Kidney epithelial cell (primary cell): ENCODE measurements around the gene RAMP3. TPM values are rescaled to one million over a fixed set of nuclear protein-coding genes. Genes with fewer than 3 reads are reported as not detected.
"Not testable (repeated sequence)": the region's sequence is repeated elsewhere in the genome, so short reads cannot be mapped to it uniquely, and the experiment has no call there.

Source experiments
- DNase-seq: peaks from one replicate; pipeline ENCODE4 v3.0.0-alpha.2; 2010; ENCODE audit warnings: low read depth
- H3K27me3 ChIP-seq: 2 replicates; pipeline ENCODE4 v1.6.0; 2011; ENCODE audit warnings: low read length; ENCODE audit not compliant: control insufficient read depth, insufficient read depth
- H3K36me3 ChIP-seq: 2 replicates; pipeline ENCODE4 v1.5.1; 2011; ENCODE audit warnings: low read length; ENCODE audit not compliant: control insufficient read depth, insufficient read depth
- H3K4me3 ChIP-seq: 2 replicates; pipeline ENCODE4 v1.5.1; 2011; ENCODE audit warnings: low read depth, mild to moderate bottlenecking, control low read depth, low read length
- total RNA-seq: library from RNA; depleted of rRNA; stranded (reverse); fragments of >200 nt; gene quantifications from 2 replicates; pipeline ENCODE4 v1.2.3, GENCODE V29; 2015
- TF ChIP-seq, protein P1 (sequence below): IDR thresholded peaks from 2 replicates; pipeline ENCODE4 v1.5.1; 2011; ENCODE audit warnings: mild to moderate bottlenecking, moderate library complexity, low read length, control low read depth, inconsistent platforms; ENCODE audit not compliant: insufficient read depth, poor library complexity, severe bottlenecking

RAMP3 gene
- not detected in 2 replicates for total RNA-seq

GRCh38 chr7:45157653-45158401 is at the start of gene RAMP3:
RAMP3 (plus strand) TSS chr7:45157791; CDS start chr7:45157829, 38 bp downstream.
- DNase-seq, result no peak
- H3K27me3 ChIP-seq, result peaks cover 31% of the 10 kb centered on the region
- no peaks in the 10 kb centered on the region for H3K36me3 ChIP-seq
- TF ChIP-seq, protein P1, sequence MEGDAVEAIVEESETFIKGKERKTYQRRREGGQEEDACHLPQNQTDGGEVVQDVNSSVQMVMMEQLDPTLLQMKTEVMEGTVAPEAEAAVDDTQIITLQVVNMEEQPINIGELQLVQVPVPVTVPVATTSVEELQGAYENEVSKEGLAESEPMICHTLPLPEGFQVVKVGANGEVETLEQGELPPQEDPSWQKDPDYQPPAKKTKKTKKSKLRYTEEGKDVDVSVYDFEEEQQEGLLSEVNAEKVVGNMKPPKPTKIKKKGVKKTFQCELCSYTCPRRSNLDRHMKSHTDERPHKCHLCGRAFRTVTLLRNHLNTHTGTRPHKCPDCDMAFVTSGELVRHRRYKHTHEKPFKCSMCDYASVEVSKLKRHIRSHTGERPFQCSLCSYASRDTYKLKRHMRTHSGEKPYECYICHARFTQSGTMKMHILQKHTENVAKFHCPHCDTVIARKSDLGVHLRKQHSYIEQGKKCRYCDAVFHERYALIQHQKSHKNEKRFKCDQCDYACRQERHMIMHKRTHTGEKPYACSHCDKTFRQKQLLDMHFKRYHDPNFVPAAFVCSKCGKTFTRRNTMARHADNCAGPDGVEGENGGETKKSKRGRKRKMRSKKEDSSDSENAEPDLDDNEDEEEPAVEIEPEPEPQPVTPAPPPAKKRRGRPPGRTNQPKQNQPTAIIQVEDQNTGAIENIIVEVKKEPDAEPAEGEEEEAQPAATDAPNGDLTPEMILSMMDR, result no peak
- no peak within 1 kb of the TSS for H3K4me3 ChIP-seq

GRCh38 chr7:45108863-45109262 is 48.7 kb upstream of the RAMP3 start:
- H3K36me3 ChIP-seq, result peaks cover 9% of the 10 kb centered on the region

GRCh38 chr7:45111298-45112223 is 46.0 kb upstream of the RAMP3 start, which contains the start of gene TBRG4:
TBRG4 (minus strand) TSS chr7:45111697; CDS start chr7:45109237, 2,460 bp downstream.
- H3K4me3 ChIP-seq, result peak within 1 kb of the TSS; percentile 97
- H3K27me3 ChIP-seq, result peaks cover 5% of the 10 kb centered on the region
- TF ChIP-seq, protein P1, result peak; percentile 33
- peak; percentile 59 for DNase-seq
- peaks cover 5% of the 10 kb centered on the region for H3K36me3 ChIP-seq

More at GRCh38 chr7:45108863-45109262, 48.7 kb upstream of the RAMP3 start:
- no peaks in the 10 kb centered on the region for H3K27me3 ChIP-seq
- TF ChIP-seq, protein P1, result no peak
- DNase-seq, result no peak
- no peak overlapping the region for H3K4me3 ChIP-seq

GRCh38 chr7:45112648-45113047 is 44.9 kb upstream of the RAMP3 start:
- H3K4me3 ChIP-seq, result peak overlapping the region; percentile 97
- no peak for DNase-seq
- TF ChIP-seq, protein P1, result no peak
- H3K27me3 ChIP-seq, result peaks cover 5% of the 10 kb centered on the region
- peaks cover 5% of the 10 kb centered on the region for H3K36me3 ChIP-seq

GRCh38 chr7:45114257-45114656 is 43.3 kb upstream of the RAMP3 start:
- not testable (repeated sequence) for DNase-seq, H3K36me3 ChIP-seq, H3K27me3 ChIP-seq, H3K4me3 ChIP-seq

DNA sequence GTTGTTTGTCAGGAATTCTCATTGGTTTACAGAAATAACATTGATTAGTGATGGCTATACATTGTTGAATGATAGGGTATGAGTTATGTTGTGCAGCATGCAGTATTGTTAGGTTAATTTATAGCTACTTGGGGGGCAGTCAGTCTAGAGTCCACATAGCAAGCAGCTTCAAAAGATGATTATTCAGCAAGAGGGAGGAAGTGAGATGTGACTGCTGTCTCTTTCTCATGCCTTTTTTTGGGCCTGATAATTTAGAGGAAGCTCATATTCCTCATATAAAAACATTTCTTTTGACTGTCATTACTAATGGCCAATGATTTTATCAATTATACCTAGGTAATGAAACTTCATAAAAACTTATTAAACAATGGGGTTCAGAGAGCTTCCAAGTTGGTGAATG is 42.7 kb upstream of the RAMP3 start:
- Histone ChIP-seq H3K27me3 (peaks cover 5% of the 10 kb centered on the region), H3K4me3 (no peak overlapping the region), H3K36me3 (no peaks in the 10 kb centered on the region)
- no peak for DNase-seq
- TF ChIP-seq, protein P1, result no peak
